ENCODE results near the gene MED12L. TPM values are rescaled to one million over a fixed set of nuclear protein-coding genes. Genes with fewer than 3 reads are reported as not detected.
"Not testable (repeated sequence)": the region's sequence is repeated elsewhere in the genome, so short reads cannot be mapped to it uniquely, and the experiment has no call there.

The MED12L gene
- total RNA-seq, 1 donor from 2014 or later: 0.49 TPM

DNA sequence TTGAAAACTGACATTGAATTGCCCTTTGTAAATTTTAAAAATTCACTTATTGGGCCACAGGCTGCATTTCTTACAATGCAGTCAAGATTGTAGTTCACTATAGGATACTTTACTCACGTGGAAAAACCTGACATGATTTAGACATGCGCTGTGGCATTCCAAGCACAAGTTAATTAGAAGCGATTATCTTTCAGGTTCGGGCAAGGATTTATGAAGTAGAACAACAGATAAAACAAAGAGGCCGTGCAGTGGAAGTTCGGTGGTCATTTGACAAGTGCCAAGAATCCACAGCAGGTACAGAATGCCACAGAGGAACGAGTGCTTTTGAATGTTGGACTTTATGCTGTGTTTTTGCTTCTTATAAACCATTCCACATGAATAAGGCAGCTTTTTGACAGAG, 79.8 kb downstream of the MED12L start:
- ATAC-seq (no peak), DNase-seq (ENCODE audit: missing footprints) (no peak)
- intact Hi-C loops (cut with DNase I): no loop called here

DNA sequence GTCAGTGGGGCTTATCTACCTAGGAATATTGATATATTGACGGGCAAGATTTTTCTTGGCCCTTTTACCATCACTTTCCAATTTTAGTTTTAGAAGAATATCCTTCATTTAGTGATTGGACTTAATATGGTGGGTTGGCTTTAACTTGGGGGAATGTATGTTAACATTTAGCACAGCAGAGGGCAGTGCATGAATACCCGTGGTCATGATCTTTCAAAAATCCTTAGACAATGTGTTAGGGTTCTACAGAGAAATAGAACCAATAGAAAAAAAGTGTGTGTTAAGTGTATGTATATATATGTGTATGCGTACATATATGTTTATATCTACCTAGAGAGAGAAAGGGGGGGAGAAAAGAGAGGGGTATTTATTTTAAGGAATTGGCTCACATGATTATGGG, 80.7 kb downstream of the MED12L start:
- no peak for DNase-seq (ENCODE audit: missing footprints)

DNA sequence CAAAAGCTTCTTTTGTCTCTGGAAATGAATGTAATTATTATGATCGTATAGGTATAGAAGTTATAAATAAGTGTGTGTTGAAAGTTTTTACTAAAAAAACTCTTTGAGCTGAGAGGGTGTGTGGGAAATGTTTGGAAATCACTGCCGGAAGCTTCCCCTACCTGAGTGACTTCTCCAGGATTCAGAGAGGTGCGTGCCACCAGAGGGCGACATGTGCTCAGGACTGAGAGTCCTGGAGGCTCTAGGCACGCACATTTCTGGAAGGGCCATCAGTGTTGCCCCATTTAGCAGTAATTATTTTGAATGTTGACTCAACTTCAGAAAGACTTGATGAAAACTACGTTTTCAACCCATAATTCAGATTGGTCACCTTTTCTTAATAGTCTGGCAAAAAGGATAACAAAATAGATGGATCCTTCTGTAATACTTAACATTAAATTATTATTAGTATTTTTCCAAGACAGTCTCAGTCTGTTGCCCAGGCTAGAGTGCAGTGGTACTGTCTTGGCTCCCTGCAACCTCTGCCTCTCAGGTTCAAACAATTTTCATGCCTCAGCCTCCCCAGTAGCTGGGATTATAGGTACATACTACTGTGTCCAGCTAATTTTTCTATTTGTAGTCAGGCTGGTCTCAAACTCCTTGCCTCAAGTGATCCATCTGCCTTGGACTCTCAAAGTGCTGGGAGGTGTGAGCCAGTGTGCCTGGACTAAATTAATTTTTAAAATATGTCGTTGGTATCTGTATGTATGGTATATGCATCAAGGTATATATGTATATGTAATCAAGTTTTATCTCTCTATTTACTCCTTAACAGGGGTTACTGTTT, 83.0 kb downstream of the MED12L start:
- ATAC-seq (peak; percentile 55), DNase-seq (ENCODE audit: missing footprints) (peak; percentile 88)
- intact Hi-C loops (cut with DNase I): loop anchor here (1.0 kb wide), 1 partner anchor 115 kb away; no protein-coding TSS in a partner anchor

More for the DNA sequence above, 80.7 kb downstream of the MED12L start:
- intact Hi-C loops (cut with DNase I): no loop called here
- ATAC-seq: no peak

DNA sequence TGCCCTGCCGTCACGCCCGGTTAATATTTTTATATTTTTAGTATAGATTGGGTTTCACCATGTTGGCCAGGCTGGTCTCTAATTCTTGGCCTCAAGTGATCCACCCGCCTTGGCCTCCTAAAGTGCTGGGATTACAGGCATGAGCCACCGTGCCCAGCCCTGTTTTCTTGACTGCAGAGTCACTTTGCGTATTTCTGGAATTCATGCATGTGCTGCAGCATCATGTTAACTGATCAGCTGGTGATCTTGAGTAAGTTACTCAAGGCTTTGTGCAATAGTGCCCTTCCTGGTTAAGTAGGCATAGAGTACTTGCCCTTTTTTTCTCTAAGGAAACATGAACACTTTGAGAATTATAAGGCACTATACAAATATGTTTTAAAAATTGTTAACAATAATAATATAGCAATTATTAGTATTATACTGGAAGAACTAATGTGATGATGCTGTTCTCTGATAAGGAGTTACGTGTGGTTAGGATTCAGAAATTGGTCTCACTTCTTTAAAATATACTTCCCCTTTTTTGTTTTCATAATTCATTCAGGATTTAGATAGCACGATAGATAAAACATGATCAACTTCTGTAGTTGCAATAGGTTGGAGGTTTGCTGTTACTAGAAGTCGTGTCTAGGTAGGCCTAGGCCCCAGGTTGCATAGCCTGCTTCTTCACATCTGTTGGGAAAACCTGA, 83.9 kb downstream of the MED12L start:
- DNase-seq (ENCODE audit: missing footprints) (no peak), ATAC-seq (peak; percentile 26)
- intact Hi-C loops (cut with DNase I): no loop called here

DNA sequence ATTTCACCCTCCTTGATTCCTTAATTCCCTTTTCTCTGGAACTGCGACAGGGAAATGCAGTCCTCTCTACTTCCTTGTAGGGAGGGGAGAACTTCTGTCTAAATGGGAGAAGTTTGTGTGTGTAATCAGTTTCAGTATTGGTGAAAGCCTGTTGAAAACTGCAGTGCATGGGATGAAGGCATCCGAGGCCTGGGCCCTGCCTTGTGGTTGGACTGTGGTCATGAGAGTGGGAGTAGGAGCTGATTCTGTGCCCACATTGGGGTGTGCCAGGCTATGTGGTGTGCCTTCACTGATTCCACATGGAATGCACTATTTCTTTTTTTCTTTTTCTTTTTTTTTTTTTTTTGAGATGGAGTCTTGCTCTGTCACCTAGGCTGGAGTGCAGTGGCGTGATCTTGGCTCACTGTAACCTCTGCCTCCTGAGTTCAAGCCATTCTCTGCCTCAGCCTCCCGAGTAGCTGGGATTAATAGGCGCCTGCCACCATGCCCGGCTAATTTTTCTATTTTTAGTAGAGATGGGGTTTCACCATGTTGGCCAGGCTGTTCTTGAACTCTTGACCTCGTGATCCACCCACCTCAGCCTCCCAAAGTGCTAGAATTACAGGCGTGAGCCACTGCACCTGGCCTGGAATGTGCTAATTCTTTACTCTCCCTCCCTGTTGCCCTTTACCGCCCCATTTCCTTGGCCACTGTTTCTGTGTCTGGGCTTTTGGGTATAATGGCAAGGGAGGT, 84.7 kb downstream of the MED12L start:
- ATAC-seq: peak; percentile 74
- DNase-seq (ENCODE audit: missing footprints): peak; percentile 84
- intact Hi-C loops (cut with DNase I): not testable (repeated sequence)

DNA sequence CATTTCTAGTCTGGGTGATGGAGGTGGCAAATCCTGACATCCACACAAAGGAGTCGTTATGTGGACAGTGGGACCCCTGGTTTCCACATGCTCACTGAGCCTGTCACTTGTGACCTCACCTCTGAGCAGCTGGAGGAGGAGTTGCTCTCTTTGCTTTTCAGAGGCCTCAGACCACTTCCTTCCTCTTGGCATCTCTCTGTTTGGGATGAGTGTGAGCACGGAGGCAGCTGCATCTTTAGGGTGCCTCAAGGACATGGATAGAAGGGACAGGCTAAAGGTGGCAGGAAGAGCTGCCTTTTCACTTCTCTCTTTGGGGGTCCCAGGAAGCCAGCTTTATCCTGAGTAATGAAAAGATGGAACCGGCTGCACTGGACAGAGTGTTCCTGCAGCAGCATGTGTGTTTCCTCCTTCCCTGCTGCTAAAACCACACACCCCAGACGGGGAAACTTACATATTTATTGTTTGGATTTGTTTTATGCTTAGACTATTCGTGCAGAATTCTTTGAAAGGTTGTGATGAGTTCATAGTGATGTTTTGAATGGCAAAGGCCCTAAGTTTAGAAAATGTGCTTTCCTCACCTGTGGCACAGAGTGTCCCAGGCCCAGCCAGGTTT, 85.8 kb downstream of the MED12L start:
- peak; percentile 82 for ATAC-seq

DNA sequence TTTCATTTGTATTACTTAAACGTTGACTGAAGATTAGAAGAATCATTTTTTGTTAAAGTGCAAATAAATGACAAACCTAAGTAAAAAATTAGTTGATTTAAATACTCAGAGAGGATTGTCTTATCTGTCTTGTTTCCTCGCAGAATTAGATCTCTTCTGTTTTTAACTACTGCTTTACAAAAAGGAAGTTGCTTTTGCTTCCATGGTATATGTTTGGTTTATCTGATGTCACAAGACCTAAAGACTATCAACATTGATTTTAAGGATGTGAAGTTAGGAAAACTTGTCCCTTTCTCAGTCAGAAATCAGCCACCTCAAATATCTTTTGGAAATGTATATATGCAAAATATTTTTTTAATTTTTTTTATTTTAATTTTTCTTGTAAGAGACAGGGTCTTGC, 88.9 kb downstream of the MED12L start:
- intact Hi-C loops (cut with DNase I): no loop called here
- DNase-seq (ENCODE audit: missing footprints): no peak
- ATAC-seq: no peak

More for the DNA sequence above, 85.8 kb downstream of the MED12L start:
- intact Hi-C loops (cut with DNase I): no loop called here
- no peak for DNase-seq (ENCODE audit: missing footprints)

DNA sequence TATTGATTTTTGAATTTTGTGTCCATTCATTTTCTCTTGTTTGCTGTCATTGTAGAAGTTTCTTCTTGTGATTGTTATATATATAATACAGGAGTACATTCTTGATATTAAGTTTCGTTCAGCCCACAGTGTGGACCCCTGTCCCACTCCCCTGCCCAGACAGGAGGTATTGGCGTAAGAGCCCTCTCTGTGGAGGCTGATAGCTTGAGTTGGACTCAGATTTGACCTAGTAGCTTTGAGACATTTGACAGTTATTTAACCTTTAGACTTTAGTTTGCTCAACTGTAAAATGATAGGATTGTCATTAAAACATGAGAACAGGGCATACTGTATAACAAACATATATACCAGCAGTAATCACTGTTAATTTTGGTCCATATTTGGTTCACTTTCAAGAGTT, 90.5 kb downstream of the MED12L start:
- intact Hi-C loops (cut with DNase I): no loop called here
- ATAC-seq (no peak), DNase-seq (ENCODE audit: missing footprints) (no peak)

DNA sequence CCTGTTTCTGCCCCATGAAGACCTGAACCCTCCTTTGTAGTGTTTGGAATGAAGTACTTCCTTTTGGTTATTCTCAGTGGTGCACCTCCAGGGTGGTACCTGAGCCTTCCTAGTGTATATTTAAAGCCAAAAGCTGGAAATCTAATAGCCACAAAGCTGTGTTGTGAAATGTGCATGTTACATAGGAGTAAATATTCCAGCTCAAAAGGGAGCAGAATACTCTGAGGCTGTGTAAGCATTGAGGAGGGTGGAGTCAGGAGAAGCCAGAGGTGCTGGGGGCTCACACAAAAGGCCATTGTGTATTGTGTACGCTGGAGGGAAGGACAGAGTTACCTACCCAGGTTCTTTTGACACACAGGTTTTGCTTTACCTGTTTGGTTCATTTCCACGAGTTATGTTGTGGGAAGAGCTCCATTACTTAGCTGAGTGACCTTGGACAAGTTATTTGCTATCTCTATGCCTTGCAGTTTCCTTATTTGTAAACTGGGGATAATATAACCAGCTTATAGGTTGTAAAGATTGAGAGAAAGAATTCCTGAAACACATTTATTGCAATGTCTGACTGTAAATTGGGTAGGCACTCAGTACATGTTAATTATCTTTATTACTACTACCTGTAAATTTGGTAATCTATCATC, 92.9 kb downstream of the MED12L start:
- DNase-seq (ENCODE audit: missing footprints) (no peak), ATAC-seq (no peak)
- intact Hi-C loops (cut with DNase I): no loop called here

DNA sequence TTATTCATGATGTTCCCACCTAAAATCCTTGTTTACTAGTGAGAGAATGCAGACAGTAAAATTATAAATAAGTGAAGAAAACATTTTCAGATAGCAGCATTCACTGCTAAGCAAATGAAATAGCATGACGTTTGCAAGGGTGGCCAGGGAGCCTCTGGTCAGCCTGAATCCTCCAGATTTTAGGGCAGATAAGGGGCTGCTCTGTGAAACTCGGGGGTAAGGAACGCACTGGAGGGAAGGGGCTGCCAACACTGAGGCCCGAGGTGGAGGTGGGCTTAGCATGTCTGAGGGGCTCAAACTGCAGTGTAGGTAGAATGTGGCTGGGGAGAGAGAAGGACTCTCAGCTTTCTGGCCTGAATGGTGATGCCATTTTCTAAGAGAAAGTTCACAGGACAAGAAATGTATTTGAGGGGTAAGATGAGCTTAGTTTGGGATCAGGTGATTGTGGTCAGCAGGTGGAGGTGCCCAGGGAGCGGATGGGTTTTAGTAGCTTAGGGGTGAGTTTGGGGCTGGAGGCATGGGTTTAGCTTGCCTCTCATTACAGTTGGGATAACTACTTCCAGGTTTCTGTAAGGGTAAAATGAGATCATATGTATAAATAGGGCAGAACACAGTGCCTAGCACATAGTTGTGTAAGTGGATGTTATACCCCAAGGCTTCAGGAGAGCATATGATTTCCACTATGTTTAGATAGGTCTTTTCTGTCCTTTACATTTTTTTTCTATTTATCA, 97.0 kb downstream of the MED12L start:
- intact Hi-C loops (cut with DNase I): no loop called here
- peak; percentile 48 for ATAC-seq
- DNase-seq (ENCODE audit: missing footprints): no peak

DNA sequence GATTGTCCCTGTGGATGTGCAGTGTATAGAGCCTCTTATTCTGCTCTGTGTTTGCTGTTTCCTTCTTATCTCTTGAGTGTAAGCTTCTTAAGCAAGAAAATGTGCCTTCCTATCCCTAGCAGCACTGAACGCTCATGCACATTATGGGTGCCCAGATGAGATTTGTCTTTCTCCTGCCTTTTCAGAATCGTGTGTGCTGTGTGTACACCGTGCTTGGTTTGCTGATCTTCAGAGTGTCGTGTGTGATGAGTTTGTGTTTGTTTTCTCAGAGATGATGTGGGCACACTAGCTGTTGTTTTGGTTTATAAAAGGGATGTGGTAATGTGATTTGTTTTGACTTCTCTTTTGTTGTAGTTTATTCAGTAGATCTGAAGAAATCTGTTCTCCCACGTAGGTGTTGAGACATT, 97.8 kb downstream of the MED12L start:
- DNase-seq (ENCODE audit: missing footprints): no peak
- ATAC-seq: no peak
- intact Hi-C loops (cut with DNase I): no loop called here

DNA sequence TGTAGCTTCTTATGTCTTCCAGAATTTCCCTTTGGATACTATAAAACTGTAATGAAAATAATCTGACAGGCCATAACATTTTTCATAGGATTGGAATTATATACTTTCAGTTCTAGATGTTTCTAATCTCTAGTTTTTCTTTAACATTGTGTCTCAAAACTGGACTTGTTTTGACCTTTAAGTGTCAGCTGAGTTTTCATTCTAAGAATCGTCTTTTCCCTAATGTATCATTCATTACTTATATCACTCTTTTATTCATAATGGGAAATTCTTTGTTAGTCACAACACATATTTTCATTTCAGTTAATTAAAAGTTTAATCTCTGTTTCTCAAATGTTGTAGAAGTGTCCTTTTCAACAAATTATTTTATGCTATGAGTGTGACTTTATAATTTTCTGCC, 105.6 kb downstream of the MED12L start:
- ATAC-seq (no peak), DNase-seq (ENCODE audit: missing footprints) (no peak)
- intact Hi-C loops (cut with DNase I): no loop called here

DNA sequence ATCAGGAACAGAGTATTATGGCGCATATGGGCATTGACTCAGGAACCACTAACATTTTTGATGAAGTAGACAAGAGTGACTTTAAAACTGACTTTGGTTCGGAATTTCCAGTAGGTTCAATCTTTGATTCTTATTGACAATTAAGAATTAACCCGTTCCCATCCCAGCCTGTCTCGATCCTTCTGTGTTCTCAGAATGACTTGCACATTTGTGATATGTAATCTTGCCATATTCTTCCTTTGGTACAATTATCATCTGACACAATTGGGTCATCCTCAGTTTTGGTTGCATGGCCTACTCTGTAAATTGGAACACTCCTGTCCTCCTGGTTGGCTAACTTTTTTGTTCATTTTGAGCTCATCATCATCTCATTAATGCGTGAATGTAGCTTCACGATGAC, 107.1 kb downstream of the MED12L start:
- intact Hi-C loops (cut with DNase I): no loop called here
- ATAC-seq (no peak), DNase-seq (ENCODE audit: missing footprints) (no peak)

DNA sequence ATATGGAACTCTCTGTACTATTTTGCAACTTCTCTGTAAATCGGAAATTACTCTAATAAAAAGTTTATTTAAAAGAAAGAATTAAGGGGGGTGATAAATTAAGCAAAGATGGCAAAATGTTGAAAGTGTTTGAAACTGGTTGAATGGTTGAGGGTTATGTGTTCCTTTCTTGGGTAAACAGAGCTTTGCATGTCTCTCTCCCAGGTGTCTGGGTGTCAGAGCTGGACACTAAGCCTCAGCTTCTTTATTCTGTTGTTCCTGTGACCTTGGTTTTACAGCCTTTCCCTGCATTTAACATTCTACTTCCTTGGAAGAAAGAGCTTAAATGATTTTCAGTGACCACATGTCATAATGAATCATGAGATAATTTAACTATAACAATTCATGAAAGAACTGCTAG, 110.4 kb downstream of the MED12L start:
- DNase-seq (ENCODE audit: missing footprints) (no peak), ATAC-seq (no peak)
- intact Hi-C loops (cut with DNase I): no loop called here

DNA sequence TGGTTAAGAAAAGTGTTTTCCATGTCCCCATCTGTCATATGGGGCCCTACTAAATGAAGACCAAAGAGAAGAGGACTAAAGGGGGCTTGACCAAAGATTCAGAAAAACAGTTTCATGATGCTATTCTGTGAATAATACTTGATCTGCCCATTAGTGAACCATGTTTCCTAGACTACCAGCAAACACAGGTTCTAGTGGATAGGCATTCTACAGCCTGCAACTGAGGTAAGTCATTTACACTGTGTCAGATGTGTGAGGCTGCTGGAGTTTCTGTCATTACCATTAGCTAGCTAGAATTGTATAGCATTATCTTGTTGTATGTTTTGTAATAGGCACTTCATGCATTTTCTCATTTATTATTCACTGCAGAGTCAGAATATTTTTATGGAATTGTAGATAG, 111.0 kb downstream of the MED12L start:
- intact Hi-C loops (cut with DNase I): no loop called here
- ATAC-seq (no peak), DNase-seq (ENCODE audit: missing footprints) (no peak)

DNA sequence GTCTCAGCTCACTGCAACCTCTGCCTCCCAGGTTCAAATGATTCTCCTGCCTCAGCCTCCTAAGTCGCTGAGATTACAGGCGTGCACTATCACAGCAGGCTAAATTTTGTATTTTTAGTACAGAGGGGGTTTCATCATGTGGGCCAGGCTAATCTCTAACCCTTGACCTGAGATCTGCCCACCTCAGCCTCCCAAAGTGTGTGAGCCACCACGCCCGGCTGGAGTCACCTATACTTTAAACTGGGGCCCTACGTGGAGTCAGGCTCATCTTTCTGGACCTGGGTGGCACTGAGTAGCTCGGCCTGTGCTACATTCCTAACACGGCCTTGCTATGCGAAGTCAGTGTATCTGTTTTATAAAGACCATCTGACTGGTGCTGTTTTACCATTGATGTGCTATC, 111.8 kb downstream of the MED12L start:
- DNase-seq (ENCODE audit: missing footprints): no peak
- no peak for ATAC-seq
- intact Hi-C loops (cut with DNase I): no loop called here

DNA sequence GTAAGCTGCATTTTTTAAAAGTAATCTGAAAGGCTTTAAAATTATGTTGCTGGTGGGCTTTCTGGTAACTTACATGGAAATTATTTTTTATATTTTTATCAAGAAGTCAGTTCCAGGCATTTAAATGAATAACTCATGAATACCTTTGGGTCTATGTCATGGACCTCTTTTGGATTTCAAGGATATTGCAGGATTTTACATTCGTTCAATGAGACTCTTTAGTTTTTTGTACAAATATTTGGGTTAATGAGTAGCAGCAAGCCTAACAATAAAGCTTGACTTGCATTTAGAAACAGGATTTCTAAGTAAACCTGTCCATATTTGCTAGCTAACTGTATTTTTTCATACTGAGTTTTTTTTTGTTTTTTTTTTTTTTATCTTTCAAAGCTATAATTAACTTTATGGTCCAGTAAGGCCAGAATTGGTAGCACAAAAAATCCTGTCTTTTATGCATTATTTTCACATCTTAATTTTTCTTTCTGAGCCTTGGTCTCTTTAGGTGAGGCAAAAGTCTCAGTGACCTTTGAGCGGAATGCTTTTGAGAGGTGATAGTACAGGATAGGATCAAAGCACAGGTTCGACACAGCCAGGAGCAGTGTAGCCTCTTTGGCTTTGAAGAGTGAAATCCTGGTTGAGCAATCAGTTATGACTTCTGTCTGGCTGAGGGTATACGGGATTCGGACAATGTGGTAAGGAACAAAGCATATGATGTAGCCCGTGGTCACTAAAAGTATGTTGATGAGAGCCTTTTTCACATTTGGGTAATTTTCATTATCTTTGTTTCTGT, 112.7 kb downstream of the MED12L start:
- no peak for ATAC-seq
- DNase-seq (ENCODE audit: missing footprints): no peak
- intact Hi-C loops (cut with DNase I): no loop called here
